K562 (cell line): ENCODE results near the gene PMEPA1.

Source experiments
- ATF7 ChIP-seq: fragments of 450-650 bp; IDR thresholded peaks from 2 replicates; pipeline ENCODE4 v1.7.1; 2014; ENCODE audit warnings: mild to moderate bottlenecking, moderate library complexity
- ELF1 ChIP-seq: fragments of 200-800 bp; sonication (Bioruptor generic); IDR thresholded peaks from 2 replicates; pipeline ENCODE4 v1.6.1; 2016; ENCODE audit warnings: missing genetic modification characterization, missing compliant biosample characterization
- EP300 ChIP-seq: IDR thresholded peaks from 2 replicates; pipeline ENCODE4 v1.6.1; 2012; ENCODE audit warnings: low read length, improper control_type of control experiment
- HMG20B ChIP-seq: fragments of 250-450 bp; sonication (Bioruptor Pico); IDR thresholded peaks from 2 replicates; pipeline ENCODE4 v1.5.0; 2021; ENCODE audit warnings: mild to moderate bottlenecking
- KDM2B ChIP-seq: fragments of 250-450 bp; sonication (Bioruptor Pico); IDR thresholded peaks from 2 replicates; pipeline ENCODE4 v1.8.0; 2021; ENCODE audit warnings: mild to moderate bottlenecking, moderate library complexity
- NCOA2 ChIP-seq, 2 experiments: fragments of 450-650 bp; IDR thresholded peaks; 2 replicates each; pipeline ENCODE4 v1.6.1; 2018; ENCODE audit warnings: mild to moderate bottlenecking in 2 of 2, moderate library complexity in 1 of 2; ENCODE audit not compliant: partially characterized antibody in 2 of 2
- PHB ChIP-seq: fragments of 250-450 bp; sonication (Bioruptor Pico); IDR thresholded peaks from 2 replicates; pipeline ENCODE4 v1.5.0; 2021
- POLR2H ChIP-seq: IDR thresholded peaks from 2 replicates; pipeline ENCODE4 v1.6.1; 2016; ENCODE audit warnings: missing genetic modification characterization, low read depth, mild to moderate bottlenecking, control low read depth, missing compliant biosample characterization, moderate library complexity
- SPI1 ChIP-seq: IDR thresholded peaks from 2 replicates; pipeline ENCODE4 v1.6.1; 2011; ENCODE audit warnings: low read depth, low read length, control low read depth, borderline replicate concordance
- ZNF780A ChIP-seq: fragments of 250-450 bp; sonication (Bioruptor Pico); IDR thresholded peaks from 2 replicates; pipeline ENCODE4 v1.5.0; 2021; ENCODE audit warnings: mild to moderate bottlenecking
- TF ChIP-seq, protein P1 (sequence below), 3 experiments: IDR thresholded peaks in 2 of 3; conservative IDR thresholded peaks in 1 of 3; 2 replicates each; pipeline ENCODE4 v1.5.1; 2011 to 2012; ENCODE audit warnings: low read length in 3 of 3, mild to moderate bottlenecking in 3 of 3, control low read depth in 2 of 3, improper control_type of control experiment in 1 of 3, inconsistent platforms in 1 of 3, low read depth in 1 of 3, mixed read lengths in 1 of 3, moderate library complexity in 1 of 3; ENCODE audit not compliant: insufficient read depth in 2 of 3
- TF ChIP-seq, protein P2 (sequence below): fragments of 450-650 bp; IDR thresholded peaks from 2 replicates; pipeline ENCODE4 v1.7.1; 2018; ENCODE audit warnings: mild to moderate bottlenecking, low read depth; ENCODE audit not compliant: partially characterized antibody

DNA sequence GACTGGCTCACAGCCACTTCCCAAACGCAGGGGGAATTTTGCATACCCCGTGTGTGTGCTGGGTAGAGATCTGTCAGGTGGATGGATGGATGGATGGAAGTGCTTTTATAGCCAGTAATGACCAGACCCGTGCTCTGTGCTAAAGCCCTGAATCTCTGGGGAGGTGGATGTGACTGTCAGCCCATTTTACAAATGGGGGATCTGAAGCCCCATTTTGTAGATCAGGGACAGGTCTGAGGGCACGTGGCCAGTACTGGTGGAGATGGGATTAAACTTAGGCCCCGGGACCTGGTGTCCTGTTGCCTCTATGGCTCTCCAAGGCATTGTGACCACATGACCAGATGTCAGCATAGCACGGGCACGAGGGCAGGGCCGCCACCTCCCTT, 51.4 kb downstream of the PMEPA1 start:
- TF ChIP-seq HMG20B (CRISPR knock-in tag) (no peak), KDM2B (no peak), POLR2H (tag) (no peak), ZNF780A (no peak), ATF7 (no peak), ELF1 (tag) (no peak), PHB (no peak), NCOA2 (IDR thresholded peaks at IDR 0.05; ENCODE audit: partially characterized antibody in 2 of 2) (no peak), EP300 (no peak), SPI1 (no peak)
- TF ChIP-seq, protein P1, sequence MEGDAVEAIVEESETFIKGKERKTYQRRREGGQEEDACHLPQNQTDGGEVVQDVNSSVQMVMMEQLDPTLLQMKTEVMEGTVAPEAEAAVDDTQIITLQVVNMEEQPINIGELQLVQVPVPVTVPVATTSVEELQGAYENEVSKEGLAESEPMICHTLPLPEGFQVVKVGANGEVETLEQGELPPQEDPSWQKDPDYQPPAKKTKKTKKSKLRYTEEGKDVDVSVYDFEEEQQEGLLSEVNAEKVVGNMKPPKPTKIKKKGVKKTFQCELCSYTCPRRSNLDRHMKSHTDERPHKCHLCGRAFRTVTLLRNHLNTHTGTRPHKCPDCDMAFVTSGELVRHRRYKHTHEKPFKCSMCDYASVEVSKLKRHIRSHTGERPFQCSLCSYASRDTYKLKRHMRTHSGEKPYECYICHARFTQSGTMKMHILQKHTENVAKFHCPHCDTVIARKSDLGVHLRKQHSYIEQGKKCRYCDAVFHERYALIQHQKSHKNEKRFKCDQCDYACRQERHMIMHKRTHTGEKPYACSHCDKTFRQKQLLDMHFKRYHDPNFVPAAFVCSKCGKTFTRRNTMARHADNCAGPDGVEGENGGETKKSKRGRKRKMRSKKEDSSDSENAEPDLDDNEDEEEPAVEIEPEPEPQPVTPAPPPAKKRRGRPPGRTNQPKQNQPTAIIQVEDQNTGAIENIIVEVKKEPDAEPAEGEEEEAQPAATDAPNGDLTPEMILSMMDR (IDR thresholded peaks at IDR 0.05 in 2 of 3, conservative IDR thresholded peaks at IDR 0.05 in 1 of 3; ENCODE audit: insufficient read depth in 2 of 3, low read depth in 1 of 3, low read length in 3 of 3), result no peak
- TF ChIP-seq, protein P2, sequence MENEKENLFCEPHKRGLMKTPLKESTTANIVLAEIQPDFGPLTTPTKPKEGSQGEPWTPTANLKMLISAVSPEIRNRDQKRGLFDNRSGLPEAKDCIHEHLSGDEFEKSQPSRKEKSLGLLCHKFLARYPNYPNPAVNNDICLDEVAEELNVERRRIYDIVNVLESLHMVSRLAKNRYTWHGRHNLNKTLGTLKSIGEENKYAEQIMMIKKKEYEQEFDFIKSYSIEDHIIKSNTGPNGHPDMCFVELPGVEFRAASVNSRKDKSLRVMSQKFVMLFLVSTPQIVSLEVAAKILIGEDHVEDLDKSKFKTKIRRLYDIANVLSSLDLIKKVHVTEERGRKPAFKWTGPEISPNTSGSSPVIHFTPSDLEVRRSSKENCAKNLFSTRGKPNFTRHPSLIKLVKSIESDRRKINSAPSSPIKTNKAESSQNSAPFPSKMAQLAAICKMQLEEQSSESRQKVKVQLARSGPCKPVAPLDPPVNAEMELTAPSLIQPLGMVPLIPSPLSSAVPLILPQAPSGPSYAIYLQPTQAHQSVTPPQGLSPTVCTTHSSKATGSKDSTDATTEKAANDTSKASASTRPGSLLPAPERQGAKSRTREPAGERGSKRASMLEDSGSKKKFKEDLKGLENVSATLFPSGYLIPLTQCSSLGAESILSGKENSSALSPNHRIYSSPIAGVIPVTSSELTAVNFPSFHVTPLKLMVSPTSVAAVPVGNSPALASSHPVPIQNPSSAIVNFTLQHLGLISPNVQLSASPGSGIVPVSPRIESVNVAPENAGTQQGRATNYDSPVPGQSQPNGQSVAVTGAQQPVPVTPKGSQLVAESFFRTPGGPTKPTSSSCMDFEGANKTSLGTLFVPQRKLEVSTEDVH, result no peak
